ENCODE measurements around the gene ASAH2B.

ASAH2B gene

GRCh38 chr10:50798297-50798696, 58.6 kb downstream of the ASAH2B start:
- DNase-seq (ENCODE audit: low read depth in 2 of 2) = no peak

DNA sequence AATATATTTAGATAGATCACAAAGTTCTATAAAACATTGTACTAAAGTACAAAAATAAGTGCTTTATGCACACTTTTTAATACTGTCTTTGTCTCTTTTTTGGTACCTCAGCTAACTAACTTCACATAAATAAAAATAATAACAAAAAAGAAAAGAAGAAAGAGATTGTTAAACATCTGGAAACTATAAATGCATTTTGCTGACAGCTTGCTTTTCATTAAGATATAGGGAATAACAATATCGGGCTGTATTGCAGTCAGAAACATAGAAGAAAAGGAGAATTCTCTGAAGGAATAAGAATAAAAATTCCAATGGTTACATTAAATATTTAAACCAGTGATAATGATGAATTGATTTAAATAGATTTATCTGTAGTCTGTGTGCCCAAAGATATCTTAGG, 59.9 kb downstream of the ASAH2B start:
- no peak for DNase-seq (ENCODE audit: low read depth in 2 of 2)

DNA sequence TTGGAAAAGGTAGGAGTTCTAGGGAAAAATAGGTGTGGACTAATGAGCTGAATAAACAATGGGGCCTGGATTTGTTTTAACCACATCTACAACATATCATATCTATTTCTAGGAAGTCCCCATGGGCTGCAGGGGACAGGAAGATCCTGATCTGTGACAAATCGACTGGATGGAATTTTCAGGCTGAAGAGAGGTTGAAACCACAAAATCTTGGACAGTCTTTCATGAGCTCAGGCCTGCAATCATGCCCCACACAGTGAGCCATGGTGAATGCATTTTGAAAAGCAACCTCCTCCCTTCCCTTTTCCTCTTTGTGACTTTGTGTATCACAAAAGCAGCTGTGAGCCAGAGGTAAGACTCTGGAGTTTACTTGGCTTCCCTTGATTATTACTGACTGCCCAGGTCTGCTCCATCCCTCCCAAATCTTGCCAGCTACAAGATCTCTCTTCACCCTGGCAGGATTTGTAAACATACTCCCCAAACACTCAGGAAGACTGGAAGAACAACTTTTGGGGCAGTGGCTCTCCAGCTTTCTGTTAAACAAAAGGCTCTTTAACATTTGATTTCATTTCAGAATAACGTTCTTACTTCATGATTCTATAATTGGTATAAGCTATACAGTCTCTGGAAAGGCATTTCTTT, 66.4 kb downstream of the ASAH2B start:
- DNase-seq (ENCODE audit: low read depth in 2 of 2) = no peak

- no peak for DNase-seq (ENCODE audit: low read depth in 2 of 2)
Measured at GRCh38 chr10:50807851-50808776, 68.4 kb downstream of the ASAH2B start.
